Thyroid gland (tissue), 4 donors: Measurements from ENCODE around the gene NEK2. TPM values are rescaled to one million over a fixed set of nuclear protein-coding genes. Genes with fewer than 3 reads are reported as not detected.
"Not testable (repeated sequence)": the region's sequence is repeated elsewhere in the genome, so short reads cannot be mapped to it uniquely, and the experiment has no call there.

Experiments used
- DNase-seq, 2 donors: peaks; one replicate each; pipeline ENCODE4 v3.0.0-alpha.2; 2019
- H3K27ac ChIP-seq, 3 donors: fragments of 200-600 bp; sonication (generic); 1 replicate in 2 of 3; 2 replicates in 1 of 3; pipeline ENCODE4 v1.5.1; 2016 to 2019; ENCODE audit warnings: mild to moderate bottlenecking in 1 of 3, moderate library complexity in 1 of 3
- H3K27me3 ChIP-seq: fragments of 200-600 bp; sonication (generic); one replicate; pipeline ENCODE4 v1.5.1; 2019
- H3K36me3 ChIP-seq, 2 donors: fragments of 200-600 bp; sonication (generic); one replicate each; pipeline ENCODE4 v1.5.1; 2016 to 2019
- H3K4me1 ChIP-seq, 2 donors: fragments of 200-600 bp; sonication (generic); one replicate each; pipeline ENCODE4 v1.5.1; 2017 to 2019
- H3K4me3 ChIP-seq, 3 donors: fragments of 200-600 bp; sonication (generic); replicated peaks in 1 of 3; 1 replicate in 2 of 3; 2 replicates in 1 of 3; pipeline ENCODE4 v1.5.1; 2016; ENCODE audit warnings: mild to moderate bottlenecking in 1 of 3
- H3K9me3 ChIP-seq: fragments of 200-600 bp; sonication (generic); one replicate; pipeline ENCODE4 v1.5.1; 2017
- POLR2A ChIP-seq, 2 donors: fragments of 450-650 bp; IDR thresholded peaks; one replicate each; pipeline ENCODE4 v1.6.1; 2017; ENCODE audit warnings: antibody characterized with exemption in 2 of 2, mild to moderate bottlenecking in 2 of 2, moderate library complexity in 1 of 2
- WGBS, 2 donors: methylation state at CpG; one replicate each; pipeline ENCODE4 v1.1.5; 2017; 5-methylcytosine and 5-hydroxymethylcytosine counted together
- intact Hi-C: fragments of 100-400 bp; cut with DNase I; formaldehyde crosslinking; loops from one replicate; pipeline ENCODE4 v1.15.1; 2023
- total RNA-seq, 4 donors: library from RNA; depleted of rRNA; stranded (reverse); fragments of >200 nt; gene quantifications; one replicate each; pipeline ENCODE4 v1.2.3, GENCODE V29; 2016
- TF ChIP-seq, protein P1 (sequence below), 6 experiments: fragments of 200-600 bp in 3 of 6; fragments of 450-650 bp in 3 of 6; sonication (generic) in 3 of 6; IDR thresholded peaks; one replicate each; pipeline ENCODE4 v1.5.1; 2016 to 2019; ENCODE audit warnings: antibody characterized with exemption in 6 of 6, mild to moderate bottlenecking in 2 of 6, inconsistent platforms in 1 of 6, moderate library complexity in 1 of 6

The NEK2 gene
- total RNA-seq, 4 donors from 2014 or later = 0.11 to 2.4 (median 0.40) TPM; not detected in 1

DNA sequence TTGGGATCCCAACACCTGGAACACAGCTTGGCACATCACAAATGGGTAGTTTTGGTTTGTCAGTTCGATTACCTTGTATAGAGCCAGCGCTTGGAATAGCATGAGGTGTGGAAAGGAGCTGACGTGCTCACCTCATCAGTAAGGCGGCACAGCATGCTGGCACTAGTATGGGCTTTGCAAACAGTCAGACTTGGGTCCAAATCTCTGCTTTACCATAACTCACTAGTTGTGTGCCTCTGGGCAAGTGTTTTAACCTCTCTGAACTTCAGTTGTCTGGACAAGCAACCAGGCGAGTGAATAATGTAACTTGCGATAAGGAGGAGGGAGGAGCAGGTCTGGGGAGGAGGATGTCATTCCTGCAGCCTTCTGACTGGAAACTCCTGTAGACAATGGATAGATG lies 26.3 kb upstream of the NEK2 start:
- H3K9me3 ChIP-seq = no peaks in the 10 kb centered on the region
- no peak for TF ChIP-seq POLR2A (IDR thresholded peaks at IDR 0.05)
- TF ChIP-seq, protein P1, sequence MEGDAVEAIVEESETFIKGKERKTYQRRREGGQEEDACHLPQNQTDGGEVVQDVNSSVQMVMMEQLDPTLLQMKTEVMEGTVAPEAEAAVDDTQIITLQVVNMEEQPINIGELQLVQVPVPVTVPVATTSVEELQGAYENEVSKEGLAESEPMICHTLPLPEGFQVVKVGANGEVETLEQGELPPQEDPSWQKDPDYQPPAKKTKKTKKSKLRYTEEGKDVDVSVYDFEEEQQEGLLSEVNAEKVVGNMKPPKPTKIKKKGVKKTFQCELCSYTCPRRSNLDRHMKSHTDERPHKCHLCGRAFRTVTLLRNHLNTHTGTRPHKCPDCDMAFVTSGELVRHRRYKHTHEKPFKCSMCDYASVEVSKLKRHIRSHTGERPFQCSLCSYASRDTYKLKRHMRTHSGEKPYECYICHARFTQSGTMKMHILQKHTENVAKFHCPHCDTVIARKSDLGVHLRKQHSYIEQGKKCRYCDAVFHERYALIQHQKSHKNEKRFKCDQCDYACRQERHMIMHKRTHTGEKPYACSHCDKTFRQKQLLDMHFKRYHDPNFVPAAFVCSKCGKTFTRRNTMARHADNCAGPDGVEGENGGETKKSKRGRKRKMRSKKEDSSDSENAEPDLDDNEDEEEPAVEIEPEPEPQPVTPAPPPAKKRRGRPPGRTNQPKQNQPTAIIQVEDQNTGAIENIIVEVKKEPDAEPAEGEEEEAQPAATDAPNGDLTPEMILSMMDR (IDR thresholded peaks at IDR 0.05) = no peak
- no peak overlapping the region for H3K4me3 ChIP-seq
- peaks cover 5 to 39% of the 10 kb centered on the region in 2 donors for H3K4me1 ChIP-seq
- 93 to 95% methylated on average over 6 of the region's 6 CpGs for WGBS, 2 donors
- DNase-seq = no peak
- no peaks in the 10 kb centered on the region for H3K27me3 ChIP-seq
- no peaks in the 10 kb centered on the region for H3K36me3 ChIP-seq
- no peak overlapping the region for H3K27ac ChIP-seq
- intact Hi-C loops = loop anchor here (2.0 kb wide), 1 partner anchor 129 kb away; the partner anchor contains the start of gene LPGAT1

DNA sequence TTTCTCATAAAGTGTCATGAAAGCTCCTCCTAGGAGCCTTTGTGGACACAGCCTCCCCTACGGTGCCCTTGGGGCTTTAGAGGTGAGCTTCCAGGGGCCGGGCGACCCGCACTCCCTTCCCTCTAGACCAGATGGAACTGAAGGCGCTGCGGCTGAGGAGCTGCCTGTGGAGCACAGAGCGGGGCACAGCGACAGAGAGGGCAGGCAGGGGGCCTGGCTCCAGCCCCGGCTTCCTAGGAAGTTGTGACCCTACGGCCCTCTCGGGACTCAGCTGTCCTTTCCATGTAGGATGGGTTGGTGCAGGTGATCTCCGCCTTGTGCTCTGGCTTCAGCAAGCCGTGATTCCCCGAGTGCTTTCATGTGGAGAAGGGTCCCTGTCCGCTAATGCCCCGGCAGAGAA lies 23.6 kb upstream of the NEK2 start:
- no peak for TF ChIP-seq POLR2A (IDR thresholded peaks at IDR 0.05)
- Histone ChIP-seq H3K27ac (no peak overlapping the region), H3K9me3 (no peaks in the 10 kb centered on the region), H3K4me3 (no peak overlapping the region), H3K27me3 (no peaks in the 10 kb centered on the region), H3K36me3 (no peaks in the 10 kb centered on the region), H3K4me1 (peaks cover 5 to 22% of the 10 kb centered on the region in 2 donors)
- 63 to 89% methylated on average over 3 to 8 of the region's 16 CpGs for WGBS, 2 donors
- DNase-seq = no peak
- intact Hi-C loops = no loop called here

DNA sequence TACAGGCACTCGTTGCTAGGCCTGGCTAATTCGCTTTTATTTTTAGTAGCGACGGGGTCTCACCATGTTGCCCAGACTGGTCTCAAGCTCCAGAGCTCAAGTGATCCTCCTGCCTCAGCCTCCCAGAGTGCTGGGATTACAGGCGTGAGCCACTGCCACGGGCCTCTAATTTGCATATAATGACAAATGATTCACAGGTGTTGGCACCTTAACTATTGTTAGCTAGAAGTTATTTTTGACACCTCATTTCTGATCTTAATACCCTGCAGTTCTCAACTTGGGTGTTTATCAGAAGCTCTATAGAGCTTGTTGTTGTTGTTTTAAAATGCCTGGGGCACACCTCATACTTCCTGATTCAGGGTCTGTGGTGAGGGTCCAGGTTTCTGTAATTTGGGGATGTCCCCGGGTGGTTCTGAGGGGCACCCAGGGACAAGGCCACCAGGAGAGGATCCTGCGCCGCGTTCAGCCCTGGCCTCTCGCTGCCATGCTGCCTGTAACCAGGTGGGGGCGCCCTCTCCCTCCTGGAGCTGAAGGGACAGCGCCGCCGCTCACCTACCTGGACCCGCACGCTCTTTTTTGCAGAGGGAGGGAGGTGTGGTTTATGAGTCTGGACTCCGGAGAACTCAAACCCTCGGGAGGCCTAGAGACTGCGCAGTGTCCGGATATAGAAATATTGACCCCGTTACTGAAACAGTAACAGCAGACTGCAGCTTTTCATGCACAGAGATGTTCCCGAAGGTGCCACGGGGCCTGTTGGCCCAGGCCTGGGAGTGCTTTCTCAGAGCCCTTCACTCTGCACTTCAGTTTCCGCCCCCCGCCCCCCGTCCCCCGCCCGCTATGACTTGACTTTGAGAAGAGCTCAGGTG lies 23.0 kb upstream of the NEK2 start:
- Histone ChIP-seq H3K36me3 (no peaks in the 10 kb centered on the region), H3K9me3 (no peaks in the 10 kb centered on the region), H3K27me3 (no peaks in the 10 kb centered on the region), H3K4me1 (peaks cover 5 to 15% of the 10 kb centered on the region in 2 donors), H3K27ac (no peak overlapping the region), H3K4me3 (no peak overlapping the region)
- peak; percentile 86 to 90 for DNase-seq
- intact Hi-C loops = no loop called here
- 12 to 22% methylated on average over 21 to 23 of the region's 29 CpGs for WGBS, 2 donors
- TF ChIP-seq POLR2A (IDR thresholded peaks at IDR 0.05) = no peak
- TF ChIP-seq, protein P1 (IDR thresholded peaks at IDR 0.05) = peak; percentile 88 to 99 (median 96)

DNA sequence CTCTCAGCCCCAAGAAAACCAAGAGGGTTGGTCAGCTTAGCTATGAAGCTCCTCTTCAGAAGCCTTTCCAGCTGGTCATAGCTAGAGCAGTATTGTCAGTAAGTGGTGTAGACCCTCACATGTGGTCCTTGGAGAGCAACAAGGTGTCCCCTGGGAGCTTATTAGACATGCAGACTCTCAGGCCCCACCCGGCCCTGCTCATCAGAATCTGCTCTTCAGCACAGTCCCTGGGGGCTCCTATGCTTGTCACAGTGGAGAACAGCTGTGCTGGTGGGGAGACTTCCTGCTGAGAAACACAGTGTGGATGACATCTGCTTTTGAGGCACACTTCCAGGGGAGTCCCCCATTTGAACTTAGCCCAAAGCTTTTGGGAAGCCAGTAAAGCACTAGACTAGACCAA lies 21.9 kb upstream of the NEK2 start:
- H3K27me3 ChIP-seq = no peaks in the 10 kb centered on the region
- no peak overlapping the region for H3K27ac ChIP-seq
- no peaks in the 10 kb centered on the region for H3K36me3 ChIP-seq
- intact Hi-C loops = no loop called here
- TF ChIP-seq, protein P1 (IDR thresholded peaks at IDR 0.05) = no peak
- TF ChIP-seq POLR2A (IDR thresholded peaks at IDR 0.05) = no peak
- WGBS, 2 donors = 67% methylated on average over 1 of the region's 1 CpG; no CpG with 5 or more reads in 1 of the 2 donors
- no peak overlapping the region for H3K4me3 ChIP-seq
- no peaks in the 10 kb centered on the region for H3K9me3 ChIP-seq
- DNase-seq = no peak
- peaks cover 5 to 9% of the 10 kb centered on the region in 2 donors for H3K4me1 ChIP-seq

DNA sequence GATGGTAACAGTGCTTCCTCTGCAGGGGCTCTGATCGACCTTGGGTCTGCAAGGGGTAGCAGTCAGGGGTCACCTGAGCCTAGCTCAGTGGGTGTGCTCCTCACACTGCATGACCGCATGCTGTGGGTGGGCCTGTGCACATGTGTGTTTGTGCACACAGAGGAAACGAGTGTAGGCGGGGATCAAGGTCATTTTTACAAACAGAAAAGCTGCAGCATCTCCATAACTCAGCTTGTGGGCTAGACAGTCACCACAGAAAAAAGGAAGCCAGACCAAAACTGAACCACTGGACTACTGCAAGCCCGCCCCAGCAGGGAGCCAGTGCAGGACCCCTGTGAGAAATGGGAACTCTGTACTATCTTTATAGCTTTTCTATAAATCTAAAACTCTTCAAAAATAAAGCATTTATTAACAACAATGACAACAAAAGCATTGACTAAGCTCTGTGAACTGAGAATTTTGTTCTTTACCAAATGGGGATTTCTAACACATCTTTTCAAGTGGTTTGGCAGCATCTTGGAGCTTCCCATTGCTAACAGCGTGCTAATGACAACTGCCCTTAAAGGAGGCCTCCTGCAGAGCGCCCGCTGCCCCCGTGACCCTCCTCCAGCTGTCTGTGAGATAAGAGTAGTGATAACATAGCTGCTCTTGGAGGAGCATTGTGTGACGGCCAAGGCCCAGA lies 19.9 kb upstream of the NEK2 start:
- H3K36me3 ChIP-seq = no peaks in the 10 kb centered on the region
- 66 to 69% methylated on average over 10 of the region's 10 CpGs for WGBS, 2 donors
- H3K27ac ChIP-seq = no peak overlapping the region
- H3K4me1 ChIP-seq = peaks cover 5 to 9% of the 10 kb centered on the region in 2 donors
- DNase-seq = no peak
- TF ChIP-seq POLR2A (IDR thresholded peaks at IDR 0.05) = no peak
- TF ChIP-seq, protein P1 (IDR thresholded peaks at IDR 0.05) = no peak
- intact Hi-C loops = no loop called here
- H3K4me3 ChIP-seq = no peak overlapping the region
- H3K9me3 ChIP-seq = no peaks in the 10 kb centered on the region
- no peaks in the 10 kb centered on the region for H3K27me3 ChIP-seq

DNA sequence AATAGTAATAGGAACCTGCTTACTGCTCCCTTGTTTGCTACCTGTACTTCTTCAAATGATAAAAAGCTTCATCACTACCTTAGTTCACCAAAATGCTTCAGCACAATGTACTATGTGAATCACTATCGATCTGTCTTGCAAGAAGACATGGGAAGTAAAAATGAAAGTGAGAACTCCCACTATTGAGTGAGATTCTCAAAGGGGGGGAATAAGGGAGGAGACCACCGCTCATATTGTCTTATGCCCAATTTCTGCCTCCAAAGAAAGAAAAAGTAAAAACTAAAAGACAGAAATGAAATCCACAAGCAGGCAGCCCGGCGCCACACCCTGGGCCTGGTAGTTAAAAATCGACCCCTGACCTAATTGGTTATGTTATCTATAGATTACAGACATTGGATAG lies 18.5 kb upstream of the NEK2 start:
- H3K36me3 ChIP-seq, intact Hi-C loops, H3K4me3 ChIP-seq, H3K27ac ChIP-seq, DNase-seq, H3K9me3 ChIP-seq, H3K27me3 ChIP-seq, H3K4me1 ChIP-seq: not testable (repeated sequence)
- WGBS, 2 donors = 88 to 95% methylated on average over 5 of the region's 5 CpGs
